K562 (cell line): Measurements from ENCODE around the gene NRXN2. TPM values are rescaled to one million over a fixed set of nuclear protein-coding genes. Genes with fewer than 3 reads are reported as not detected.

Experiments used
- BCOR ChIP-seq: fragments of 450-650 bp; IDR thresholded peaks from 2 replicates; pipeline ENCODE4 v1.6.1; 2016
- BHLHE40 ChIP-seq: IDR thresholded peaks from 2 replicates; pipeline ENCODE4 v1.6.1; 2011; ENCODE audit warnings: low read length, improper control_type of control experiment
- CAMTA2 ChIP-seq: fragments of 250-450 bp; sonication (Bioruptor Pico); conservative IDR thresholded peaks from 2 replicates; pipeline ENCODE4 v1.5.1; 2022
- CBX5 ChIP-seq: IDR thresholded peaks from 2 replicates; pipeline ENCODE4 v1.6.1; 2014; ENCODE audit warnings: low read depth, borderline replicate concordance
- EP300 ChIP-seq: IDR thresholded peaks from 2 replicates; pipeline ENCODE4 v1.6.1; 2012; ENCODE audit warnings: low read length, improper control_type of control experiment
- FIP1L1 ChIP-seq: fragments of 200-400 bp; formaldehyde crosslinking; IDR thresholded peaks from 2 replicates; pipeline ENCODE4 v1.6.1; 2018; ENCODE audit warnings: mild to moderate bottlenecking, low read depth, low read length; ENCODE audit not compliant: poor library complexity, severe bottlenecking
- FOXK1 ChIP-seq: sonication (generic); formaldehyde crosslinking; IDR thresholded peaks from 2 replicates; pipeline ENCODE4 v1.8.0; 2022; ENCODE audit warnings: missing genetic modification reagents, mild to moderate bottlenecking, borderline replicate concordance
- GATAD2A ChIP-seq: fragments of 450-650 bp; IDR thresholded peaks from 2 replicates; pipeline ENCODE4 v1.6.1; 2017
- JUN ChIP-seq, 2 experiments: sonication (generic) in 1 of 2; formaldehyde crosslinking in 1 of 2; IDR thresholded peaks; 2 replicates each; pipeline versions ENCODE4 v1.6.1 to v1.8.0; 2012 to 2022; ENCODE audit warnings: borderline replicate concordance in 2 of 2, mild to moderate bottlenecking in 2 of 2, improper control_type of control experiment in 1 of 2, low read depth in 1 of 2, low read length in 1 of 2, missing genetic modification reagents in 1 of 2
- JUND ChIP-seq, 2 experiments: IDR thresholded peaks; 2 replicates in 1 of 2; 3 replicates in 1 of 2; pipeline ENCODE4 v1.6.1; 2011; ENCODE audit warnings: borderline replicate concordance in 2 of 2, low read depth in 2 of 2, low read length in 2 of 2, improper control_type of control experiment in 1 of 2, missing biosample characterization in 1 of 2, missing genetic modification characterization in 1 of 2, missing genetic modification reagents in 1 of 2
- NR2C1 ChIP-seq, 2 experiments: fragments of 450-650 bp; IDR thresholded peaks; 2 replicates each; pipeline ENCODE4 v1.6.1; 2017; ENCODE audit warnings: mild to moderate bottlenecking in 2 of 2, antibody characterized with exemption in 1 of 2, inconsistent platforms in 1 of 2, missing compliant biosample characterization in 1 of 2, missing genetic modification characterization in 1 of 2
- OTX1 ChIP-seq: fragments of 450-650 bp; formaldehyde crosslinking; IDR thresholded peaks from 2 replicates; pipeline ENCODE4 v1.4.0; 2022; ENCODE audit warnings: mild to moderate bottlenecking
- PHB2 ChIP-seq: fragments of 450-650 bp; IDR thresholded peaks from 2 replicates; pipeline ENCODE4 v1.6.1; 2017; ENCODE audit warnings: low read depth
- PHF8 ChIP-seq: fragments of 200-600 bp; sonication (generic); IDR thresholded peaks from 2 replicates; pipeline ENCODE4 v1.6.1; 2012; ENCODE audit warnings: mixed run types, mild to moderate bottlenecking, inconsistent platforms, low read length, moderate library complexity, borderline replicate concordance
- PML ChIP-seq: IDR thresholded peaks from 2 replicates; pipeline ENCODE4 v1.6.1; 2012; ENCODE audit warnings: low read length, inconsistent platforms
- PTTG1 ChIP-seq: fragments of 450-650 bp; IDR thresholded peaks from 2 replicates; pipeline ENCODE4 v1.6.1; 2016; ENCODE audit warnings: low read depth, mild to moderate bottlenecking, missing genetic modification characterization, missing compliant biosample characterization
- RCOR1 ChIP-seq, 2 experiments: IDR thresholded peaks; 2 replicates each; pipeline ENCODE4 v1.6.1; 2012; ENCODE audit warnings: low read depth in 2 of 2, low read length in 2 of 2, borderline replicate concordance in 1 of 2, improper control_type of control experiment in 1 of 2
- SIN3B ChIP-seq: fragments of 450-650 bp; IDR thresholded peaks from 2 replicates; pipeline ENCODE4 v1.6.1; 2017; ENCODE audit warnings: low read depth, mild to moderate bottlenecking, moderate library complexity
- SMAD3 ChIP-seq: fragments of 450-650 bp; formaldehyde crosslinking; conservative IDR thresholded peaks from 2 replicates; pipeline ENCODE4 v1.4.0; 2020; ENCODE audit warnings: mild to moderate bottlenecking
- TARDBP ChIP-seq: fragments of 450-650 bp; IDR thresholded peaks from 2 replicates; pipeline ENCODE4 v1.6.1; 2016
- TBL1XR1 ChIP-seq, 2 experiments: IDR thresholded peaks; 2 replicates each; pipeline ENCODE4 v1.6.1; 2012; ENCODE audit warnings: improper control_type of control experiment in 2 of 2, low read length in 2 of 2, mild to moderate bottlenecking in 1 of 2
- TFAM ChIP-seq: fragments of 250-450 bp; sonication (Bioruptor Pico); conservative IDR thresholded peaks from 2 replicates; pipeline ENCODE4 v1.5.0; 2021; ENCODE audit warnings: mild to moderate bottlenecking, moderate library complexity
- ZNF239 ChIP-seq: fragments of 250-450 bp; sonication (Bioruptor Pico); IDR thresholded peaks from 2 replicates; pipeline ENCODE4 v1.4.0; 2020; ENCODE audit warnings: mild to moderate bottlenecking
- ZNF644 ChIP-seq: fragments of 200-800 bp; sonication (Bioruptor generic); IDR thresholded peaks from 2 replicates; pipeline ENCODE4 v1.6.1; 2016; ENCODE audit warnings: low read depth, missing genetic modification characterization, missing compliant biosample characterization
- ZNF695 ChIP-seq: fragments of 450-650 bp; formaldehyde crosslinking; IDR thresholded peaks from 2 replicates; pipeline ENCODE4 v1.4.0; 2020; ENCODE audit warnings: mild to moderate bottlenecking, moderate library complexity
- ZNF75A ChIP-seq: fragments of 450-650 bp; formaldehyde crosslinking; IDR thresholded peaks from 2 replicates; pipeline ENCODE4 v1.4.0; 2020; ENCODE audit warnings: mild to moderate bottlenecking
- ZNF778 ChIP-seq: fragments of 450-650 bp; formaldehyde crosslinking; IDR thresholded peaks from 2 replicates; pipeline ENCODE4 v1.4.0; 2020; ENCODE audit warnings: mild to moderate bottlenecking, moderate library complexity
- polyA plus RNA-seq, 8 experiments: library from polyadenylated mRNA; depleted of rRNA in 4 of 8; stranded (reverse) in 5 of 8; unstranded in 3 of 8; fragments of >200 nt; fragmentation: Nextera tagmentation in 2 of 8; fragmentation: Illumina TruSeq in 1 of 8; extraction: Ambion mirVana in 2 of 8; extraction: Trizol in 1 of 8; gene quantifications; 2 replicates each; pipeline versions ENCODE4 v1.2.1 to v1.2.3, GENCODE V29; 2011 to 2014; ENCODE audit warnings: inconsistent platforms in 1 of 8, missing spikeins in 1 of 8
- total RNA-seq, 7 experiments: library from RNA; depleted of rRNA in 6 of 7; stranded (reverse); fragments of >200 nt in 6 of 7; fragmentation: Illumina TruSeq in 2 of 7; extraction: Trizol in 2 of 7; gene quantifications; 2 replicates each; pipeline versions ENCODE4 v1.2.1 to v1.2.3, GENCODE V29; 2011 to 2021; ENCODE audit warnings: low replicate concordance in 1 of 7
- TF ChIP-seq, protein P1 (sequence below): sonication (generic); formaldehyde crosslinking; IDR thresholded peaks from 2 replicates; pipeline ENCODE4 v1.8.0; 2022; ENCODE audit warnings: missing genetic modification reagents, mild to moderate bottlenecking, moderate library complexity, borderline replicate concordance
- TF ChIP-seq, protein P2 (sequence below): fragments of 250-450 bp; sonication (Bioruptor Pico); IDR thresholded peaks from 2 replicates; pipeline ENCODE4 v1.4.0; 2020; ENCODE audit warnings: borderline replicate concordance

NRXN2 gene
- total and polyA plus RNA-seq, 9 of the 15 experiments (the other 6 are each of a cell fraction or from before 2014, with no cell fraction given): 0.07 to 0.47 (median 0.15) TPM; not detected in 4

DNA sequence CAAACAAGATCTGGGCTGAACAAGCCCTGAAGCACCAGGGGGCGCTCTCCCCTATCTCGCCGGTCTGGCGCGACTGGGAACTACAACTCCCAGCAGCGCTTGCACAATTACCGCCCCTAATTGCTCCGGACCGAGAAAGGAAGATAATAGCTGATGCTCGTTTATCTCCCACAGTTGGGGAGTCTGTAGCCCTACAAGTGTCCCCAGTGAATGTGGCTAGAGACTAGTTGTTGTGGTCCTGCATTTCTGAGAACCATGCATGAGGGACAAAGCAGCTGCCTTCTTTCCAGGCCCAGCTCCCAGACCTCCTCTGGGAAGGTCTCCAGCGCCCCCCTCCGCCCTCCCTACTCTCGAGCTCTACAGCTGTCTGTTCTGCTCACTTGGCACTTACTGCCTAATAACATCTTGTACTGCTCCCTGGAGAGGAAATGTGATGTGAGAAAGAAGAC is 34.4 kb downstream of the NRXN2 start (continued):
- no peak for TF ChIP-seq PTTG1 (tag)
- TF ChIP-seq TFAM: no peak
- TF ChIP-seq TARDBP: peak; percentile 45; the same call in 1 of the 2 replicates
- peak; percentile 39; the same call in 1 of the 2 replicates for TF ChIP-seq EP300
- TF ChIP-seq SIN3B: peak; percentile 57; the same call in 1 of the 2 replicates
- no peak for TF ChIP-seq CBX5
- TF ChIP-seq SMAD3 (CRISPR knock-in tag): no peak
- TF ChIP-seq, protein P1, sequence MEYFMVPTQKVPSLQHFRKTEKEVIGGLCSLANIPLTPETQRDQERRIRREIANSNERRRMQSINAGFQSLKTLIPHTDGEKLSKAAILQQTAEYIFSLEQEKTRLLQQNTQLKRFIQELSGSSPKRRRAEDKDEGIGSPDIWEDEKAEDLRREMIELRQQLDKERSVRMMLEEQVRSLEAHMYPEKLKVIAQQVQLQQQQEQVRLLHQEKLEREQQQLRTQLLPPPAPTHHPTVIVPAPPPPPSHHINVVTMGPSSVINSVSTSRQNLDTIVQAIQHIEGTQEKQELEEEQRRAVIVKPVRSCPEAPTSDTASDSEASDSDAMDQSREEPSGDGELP (CRISPR knock-in tag): peak; percentile 88
- peak; percentile 61 for TF ChIP-seq JUND (IDR thresholded peaks at IDR 0.05; ENCODE audit: borderline replicate concordance, low read depth, low read length)
- peak; percentile 27; the same call in 2 of the 3 replicates for TF ChIP-seq JUND (tag; IDR thresholded peaks at IDR 0.05; ENCODE audit: borderline replicate concordance, low read depth, low read length)
- no peak; the same call in 1 of the 2 replicates for TF ChIP-seq BCOR
- TF ChIP-seq JUN (IDR thresholded peaks at IDR 0.05; ENCODE audit: borderline replicate concordance, low read depth, low read length): peak; percentile 34; the same call in 1 of the 2 replicates
- no peak for TF ChIP-seq JUN (CRISPR knock-in tag; IDR thresholded peaks at IDR 0.05; ENCODE audit: borderline replicate concordance)
- TF ChIP-seq OTX1 (CRISPR knock-in tag): no peak
- no peak for TF ChIP-seq PML
- no peak for TF ChIP-seq PHB2
- TF ChIP-seq BHLHE40: peak; percentile 13
- TF ChIP-seq ZNF644: no peak
- no peak for TF ChIP-seq ZNF75A (CRISPR knock-in tag)
- TF ChIP-seq FOXK1 (CRISPR knock-in tag): 0 out of 2 replicates have a peak, but pooled peaks have one; percentile 24
- TF ChIP-seq GATAD2A: no peak; the same call in 1 of the 2 replicates
- TF ChIP-seq, protein P2, sequence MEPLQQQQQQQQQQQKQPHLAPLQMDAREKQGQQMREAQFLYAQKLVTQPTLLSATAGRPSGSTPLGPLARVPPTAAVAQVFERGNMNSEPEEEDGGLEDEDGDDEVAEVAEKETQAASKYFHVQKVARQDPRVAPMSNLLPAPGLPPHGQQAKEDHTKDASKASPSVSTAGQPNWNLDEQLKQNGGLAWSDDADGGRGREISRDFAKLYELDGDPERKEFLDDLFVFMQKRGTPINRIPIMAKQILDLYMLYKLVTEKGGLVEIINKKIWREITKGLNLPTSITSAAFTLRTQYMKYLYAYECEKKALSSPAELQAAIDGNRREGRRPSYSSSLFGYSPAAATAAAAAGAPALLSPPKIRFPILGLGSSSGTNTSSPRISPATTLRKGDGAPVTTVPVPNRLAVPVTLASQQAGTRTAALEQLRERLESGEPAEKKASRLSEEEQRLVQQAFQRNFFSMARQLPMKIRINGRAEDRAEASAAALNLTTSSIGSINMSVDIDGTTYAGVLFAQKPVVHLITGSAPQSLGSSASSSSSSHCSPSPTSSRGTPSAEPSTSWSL (CRISPR knock-in tag): no peak
- no peak for TF ChIP-seq ZNF778 (CRISPR knock-in tag)
- 0 out of 4 replicates have a peak, but pooled peaks of 1 of the 2 experiments have one; percentile 34 for TF ChIP-seq TBL1XR1 (IDR thresholded peaks at IDR 0.05; ENCODE audit: low read length in 2 of 2)
- peak; percentile 39; the same call in 1 of the 2 replicates for TF ChIP-seq PHF8
- peak in 1 of 2 experiments; percentile 76; a peak in 2 of 4 replicates for TF ChIP-seq RCOR1 (IDR thresholded peaks at IDR 0.05; ENCODE audit: borderline replicate concordance in 1 of 2, low read depth in 2 of 2, low read length in 2 of 2)
- TF ChIP-seq ZNF239 (CRISPR knock-in tag): no peak
- TF ChIP-seq NR2C1 (IDR thresholded peaks at IDR 0.05): no peak
- peak; percentile 78 for TF ChIP-seq NR2C1 (tag; IDR thresholded peaks at IDR 0.05)
- no peak for TF ChIP-seq FIP1L1
- no peak for TF ChIP-seq ZNF695
- TF ChIP-seq CAMTA2 (CRISPR knock-in tag): no peak
